ENCODE data around the gene VWA3B.
"Not testable (repeated sequence)": the region's sequence is repeated elsewhere in the genome, so short reads cannot be mapped to it uniquely, and the experiment has no call there.

The VWA3B gene, protein sequence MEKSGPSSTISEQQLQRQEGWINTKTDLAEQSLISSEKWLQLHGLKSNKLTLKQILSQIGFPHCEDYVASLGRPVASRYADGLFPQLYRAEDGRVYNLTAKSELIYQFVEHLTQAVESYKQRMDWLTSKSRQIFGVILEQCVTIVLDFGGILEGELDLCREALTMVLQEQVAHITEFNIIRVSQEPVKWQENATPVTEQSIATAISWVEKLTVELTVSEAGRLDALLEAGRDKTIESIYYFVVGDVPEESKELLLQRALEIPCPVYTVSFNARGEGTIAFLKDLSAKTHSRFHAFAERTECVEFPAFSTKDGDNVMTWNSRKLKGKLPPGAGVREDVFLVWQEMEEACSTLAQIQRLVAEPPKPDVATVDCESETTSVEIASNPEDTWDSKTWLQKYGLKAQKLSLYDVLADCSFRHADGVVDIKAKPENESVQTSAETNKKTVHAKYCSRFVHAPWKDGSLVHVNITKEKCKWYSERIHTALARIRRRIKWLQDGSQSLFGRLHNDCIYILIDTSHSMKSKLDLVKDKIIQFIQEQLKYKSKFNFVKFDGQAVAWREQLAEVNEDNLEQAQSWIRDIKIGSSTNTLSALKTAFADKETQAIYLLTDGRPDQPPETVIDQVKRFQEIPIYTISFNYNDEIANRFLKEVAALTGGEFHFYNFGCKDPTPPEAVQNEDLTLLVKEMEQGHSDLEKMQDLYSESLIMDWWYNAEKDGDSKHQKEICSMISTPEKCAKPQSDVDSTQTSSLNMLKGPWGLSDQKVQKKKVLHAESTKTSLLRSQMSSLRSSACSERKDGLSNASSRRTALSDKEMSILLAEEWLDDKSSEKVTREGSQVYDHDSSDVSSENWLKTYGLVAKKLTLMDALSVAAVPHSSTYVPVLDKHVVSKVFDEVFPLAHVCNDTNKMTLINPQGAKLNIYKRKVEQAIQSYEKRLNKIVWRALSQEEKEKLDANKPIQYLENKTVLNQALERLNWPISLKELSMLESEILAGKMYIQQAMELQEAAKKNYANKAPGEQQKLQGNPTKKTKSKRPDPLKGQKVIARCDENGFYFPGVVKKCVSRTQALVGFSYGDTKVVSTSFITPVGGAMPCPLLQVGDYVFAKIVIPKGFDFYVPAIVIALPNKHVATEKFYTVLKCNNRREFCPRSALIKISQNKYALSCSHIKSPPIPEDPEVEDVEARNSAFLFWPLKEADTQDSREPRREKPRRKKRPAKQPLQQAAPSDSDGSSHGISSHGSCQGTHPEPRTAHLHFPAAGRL (N-terminal part only)

GRCh38 chr2:98086491-98087446, at the start of gene VWA3B:
Gene VWA3B, plus strand, starts transcription at chr2:98087167. Its CDS starts 5,926 bp downstream, at chr2:98093093.
- DNase-seq = no peak

- DNase-seq = no peak
Measured at GRCh38 chr2:98037206-98037605, 49.8 kb upstream of the VWA3B start.

DNA sequence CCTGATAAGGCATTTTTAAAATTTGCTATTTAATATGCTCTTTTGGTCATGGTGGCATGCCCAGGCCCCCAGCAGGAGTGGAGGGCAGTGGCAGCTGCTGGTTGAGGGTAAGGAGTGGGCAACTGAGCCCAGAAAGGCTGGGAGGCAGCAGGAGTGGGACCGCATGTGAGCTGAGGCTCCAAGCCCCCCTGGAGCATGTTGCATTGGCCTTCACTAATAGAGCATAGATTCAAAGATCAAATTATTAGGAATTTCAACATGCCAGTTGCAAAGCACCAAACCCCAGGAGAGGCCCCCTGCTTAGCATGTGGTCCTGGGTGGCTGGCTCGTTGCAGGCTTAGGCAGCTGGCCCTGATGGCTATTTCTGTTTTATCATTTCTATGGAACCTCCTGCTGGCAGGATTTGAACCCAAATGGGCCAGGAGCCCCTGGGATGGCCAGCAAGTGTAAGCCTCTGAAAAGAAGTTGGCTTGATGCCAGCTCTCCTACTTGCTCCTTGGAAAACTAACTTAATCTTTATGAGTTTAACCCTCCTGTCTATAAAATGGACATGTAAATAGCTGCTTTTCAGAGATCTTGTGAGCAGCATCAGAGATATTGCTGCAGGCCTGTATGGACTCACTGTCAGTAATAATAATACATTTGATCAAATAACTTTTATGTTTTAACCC, 49.2 kb upstream of the VWA3B start:
- DNase-seq = no peak

DNA sequence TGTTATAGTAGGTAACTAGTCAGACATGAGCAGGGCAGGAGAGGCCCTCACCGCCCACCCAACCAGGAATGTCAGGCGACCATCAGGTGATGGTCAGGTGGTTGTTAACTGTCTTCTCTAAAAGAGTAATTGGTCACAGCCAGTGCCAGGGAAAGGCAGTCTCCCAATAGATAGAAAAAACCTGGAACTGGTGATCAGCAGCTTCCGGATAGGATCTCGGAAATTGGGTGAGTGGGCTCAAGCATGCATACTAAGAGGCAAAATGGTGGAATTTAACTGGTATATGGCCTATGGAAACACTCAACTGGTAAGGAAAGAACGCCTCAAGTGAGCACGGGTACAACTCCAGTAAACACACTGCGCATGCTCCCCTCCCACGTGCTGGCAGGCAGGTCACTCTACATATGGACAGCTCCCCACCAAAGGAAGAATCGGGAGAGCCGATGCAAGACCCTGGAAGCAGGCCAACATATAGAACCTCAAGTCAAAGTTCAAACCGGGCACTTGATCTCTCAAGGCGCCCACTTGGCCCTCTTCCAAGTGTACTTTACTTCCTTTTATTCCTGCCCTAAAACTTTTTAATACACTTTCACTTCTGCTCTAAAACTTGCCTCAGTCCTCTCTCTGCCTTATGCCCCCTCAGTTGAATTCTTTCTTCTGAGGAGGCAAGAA, 47.7 kb upstream of the VWA3B start:
- no peak for DNase-seq

DNA sequence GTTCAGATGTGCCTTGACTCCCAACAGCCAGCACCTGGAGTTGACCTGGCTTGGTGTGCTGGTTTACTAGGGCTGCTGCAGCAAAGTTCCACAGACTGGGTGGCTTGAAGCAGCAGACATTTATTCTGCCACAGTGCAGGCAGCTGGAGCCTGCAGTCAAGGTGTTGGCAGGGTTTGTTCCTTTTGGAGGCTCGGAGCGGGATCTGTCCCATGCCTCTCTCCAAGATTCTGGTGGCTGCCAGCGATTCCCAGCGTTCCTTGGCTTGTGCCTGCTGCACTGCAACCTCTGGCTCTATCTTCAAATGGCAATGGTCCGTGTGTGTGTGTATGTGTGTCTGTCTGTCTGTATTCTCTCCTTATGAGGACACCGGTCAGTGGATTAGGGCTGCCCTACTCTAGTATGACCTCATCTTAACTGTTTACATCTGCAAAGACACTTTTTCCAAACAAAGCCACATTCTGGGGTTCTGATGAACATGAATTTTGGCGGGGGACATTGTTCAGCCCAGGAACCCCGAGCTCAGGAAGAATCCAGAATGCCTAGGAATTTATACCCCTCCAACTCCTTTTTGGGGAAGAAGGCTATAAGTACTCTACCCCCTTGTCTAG, 46.5 kb upstream of the VWA3B start:
- DNase-seq = no peak

DNA sequence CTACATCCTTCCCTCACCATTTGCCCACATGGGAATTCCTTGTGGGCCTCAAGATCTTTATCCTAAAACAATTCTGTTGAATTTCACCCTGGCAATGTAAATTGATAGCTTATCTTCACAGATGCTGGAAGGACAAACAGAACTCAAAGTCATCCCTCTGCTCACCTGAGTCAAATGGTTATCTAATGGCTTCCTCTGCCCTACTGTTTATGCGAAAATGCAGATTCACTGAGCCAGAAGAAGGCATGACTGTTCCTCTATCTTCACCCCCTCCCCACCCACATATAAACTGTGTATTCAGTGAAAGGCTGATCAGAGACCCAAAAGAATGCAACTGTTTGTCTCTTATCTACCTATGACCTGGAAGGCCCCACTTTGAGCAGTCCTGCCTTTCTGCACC, 43.9 kb upstream of the VWA3B start:
- no peak for DNase-seq

GRCh38 chr2:98044730-98045129, 42.2 kb upstream of the VWA3B start:
- DNase-seq = not testable (repeated sequence)

- no peak for DNase-seq
Measured at GRCh38 chr2:98050070-98050469, 36.9 kb upstream of the VWA3B start.

GRCh38 chr2:98058191-98058975, 28.6 kb upstream of the VWA3B start:
- no peak for DNase-seq

- no peak for DNase-seq
Measured at GRCh38 chr2:98060277-98060676, 26.7 kb upstream of the VWA3B start.

- no peak for DNase-seq
Measured at GRCh38 chr2:98063291-98063854, 23.6 kb upstream of the VWA3B start.

DNA sequence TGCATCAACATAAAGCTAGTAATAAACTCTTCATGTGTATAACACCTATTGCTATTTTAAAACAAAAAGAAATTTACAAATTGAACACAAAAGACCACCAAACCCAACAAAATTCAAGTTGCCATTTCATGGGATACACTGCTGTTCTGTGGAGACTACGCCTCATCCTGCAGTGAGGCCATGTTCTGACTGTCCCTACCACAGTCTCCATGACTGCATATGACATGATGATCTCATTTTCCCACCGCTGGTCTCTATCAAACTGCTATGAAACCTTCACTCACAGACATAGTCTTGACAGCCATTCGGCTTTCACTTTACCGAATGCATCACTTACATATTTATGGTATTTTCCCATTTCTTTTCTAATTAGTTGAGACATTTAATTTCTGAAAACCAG, 21.2 kb upstream of the VWA3B start:
- DNase-seq = no peak

- DNase-seq = no peak
Measured at GRCh38 chr2:98067160-98067559, 19.8 kb upstream of the VWA3B start.

GRCh38 chr2:98070081-98070480, 16.9 kb upstream of the VWA3B start:
- DNase-seq = no peak

- no peak for DNase-seq
Measured at GRCh38 chr2:98072442-98072841, 14.5 kb upstream of the VWA3B start.

GRCh38 chr2:98078701-98079100, 8.3 kb upstream of the VWA3B start:
- no peak for DNase-seq

GRCh38 chr2:98084151-98084868, 2.7 kb upstream of the VWA3B start:
- DNase-seq = no peak

DNA sequence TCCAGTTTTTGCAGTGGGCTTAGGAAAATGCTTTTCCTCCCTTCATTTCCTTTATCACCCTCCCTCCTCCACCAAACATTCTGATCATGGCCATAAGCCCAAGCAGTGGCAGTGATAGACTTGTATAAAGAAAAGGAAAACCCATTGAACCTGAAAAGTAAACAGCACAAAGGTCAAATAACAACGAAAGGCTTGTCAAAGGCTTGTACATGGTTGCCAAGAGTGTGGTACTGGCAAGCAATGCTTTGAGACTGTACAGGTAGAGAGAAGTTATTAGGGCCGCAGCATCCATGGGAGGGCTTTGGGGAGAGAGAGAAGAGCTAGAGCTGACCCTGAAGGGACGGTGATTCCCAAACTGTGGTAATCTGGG, 2.1 kb upstream of the VWA3B start:
- DNase-seq = no peak

GRCh38 chr2:98085649-98086048, 1.3 kb upstream of the VWA3B start:
- no peak for DNase-seq
